ENCODE measurements around the gene TADA2B. TPM values are rescaled to one million over a fixed set of nuclear protein-coding genes. Genes with fewer than 3 reads are reported as not detected.

Gene TADA2B
- total RNA-seq, 1 experiment from 2014 or later: 14.3 TPM

DNA sequence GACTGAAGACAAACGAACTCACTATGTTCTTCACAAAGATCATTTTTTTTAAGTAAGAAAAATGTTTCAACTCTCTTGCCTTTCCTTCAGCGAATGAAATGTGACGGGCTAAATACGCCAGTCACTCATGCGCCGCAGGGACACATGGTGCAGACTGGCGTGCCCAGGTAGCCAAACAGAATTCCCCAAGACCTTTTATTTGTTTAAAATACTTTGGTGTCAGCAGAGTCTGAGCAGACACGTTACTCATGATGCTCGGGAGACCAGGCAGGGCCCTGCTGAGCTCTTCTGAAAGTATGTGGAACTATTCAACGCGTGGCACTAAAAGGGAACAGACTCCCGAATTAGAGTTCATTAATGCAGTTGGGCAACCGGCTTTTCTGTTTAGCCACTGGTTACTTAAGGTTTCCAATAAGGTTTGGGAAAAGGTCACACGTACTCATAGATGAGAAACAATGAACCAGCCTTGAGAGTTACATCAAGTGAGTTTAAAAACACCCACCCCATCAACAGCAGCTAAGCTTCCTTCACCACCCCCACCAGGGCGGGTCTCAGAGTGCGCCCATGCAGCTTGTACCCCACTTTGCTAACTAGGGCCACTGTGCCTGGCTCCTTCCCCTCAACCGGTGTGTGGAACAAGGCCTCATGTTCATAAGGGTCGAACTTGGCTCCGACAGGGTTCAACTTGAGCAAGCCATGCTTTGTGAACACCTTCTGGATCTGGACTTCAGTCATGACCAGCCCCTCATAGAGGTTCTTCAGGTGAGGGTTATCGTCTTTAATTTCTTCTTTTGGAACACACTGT is 17.4 kb downstream of the TADA2B start:
- ChIA-PET POLR2A (no interaction called here), CTCF (interaction anchor here (0.8 to 1.2 kb wide), 2 partner anchors 10 to 18 kb away, joined by 3 to 5 read pairs; a partner anchor contains a TSS)
- peaks cover 70% of the 10 kb centered on the region for H3K36me3 Mint-ChIP-seq
- H3K27ac Mint-ChIP-seq: no peak overlapping the region
- H3K4me3 Mint-ChIP-seq: no peak overlapping the region
- H3K27me3 Mint-ChIP-seq (ENCODE audit: low read depth): no peaks in the 10 kb centered on the region
- H3K9me3 Mint-ChIP-seq: no peaks in the 10 kb centered on the region
- no peak for TF ChIP-seq ZNF416 (CRISPR knock-in tag; IDR thresholded peaks at IDR 0.05)
- H3K4me1 Mint-ChIP-seq: peaks cover 3% of the 10 kb centered on the region
- no peak for DNase-seq (ENCODE audit: low spot score)
- no peak for ATAC-seq

DNA sequence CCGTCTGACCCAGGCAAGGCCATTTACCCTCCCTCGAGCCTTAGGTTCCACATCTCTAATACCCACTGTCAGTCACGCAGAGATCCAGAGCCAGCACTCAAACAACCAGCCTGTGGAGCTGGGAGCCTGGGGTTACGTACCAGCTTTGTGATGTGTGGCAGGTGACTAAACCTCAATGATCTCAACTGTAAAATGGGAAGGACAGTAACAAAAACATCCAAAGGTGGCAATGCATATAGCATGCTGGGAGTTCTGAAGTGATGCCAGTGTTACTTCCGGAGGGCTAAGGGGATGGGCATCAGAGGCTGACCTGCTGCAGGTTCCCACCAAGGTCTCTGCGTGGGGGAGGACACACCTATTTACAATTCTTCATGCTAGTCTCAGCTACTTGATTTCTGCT is 18.6 kb downstream of the TADA2B start:
- no peak overlapping the region for H3K27ac Mint-ChIP-seq
- DNase-seq (ENCODE audit: low spot score): no peak
- peaks cover 68% of the 10 kb centered on the region for H3K36me3 Mint-ChIP-seq
- POLR2A ChIA-PET: no interaction called here
- peaks cover 13% of the 10 kb centered on the region for H3K4me1 Mint-ChIP-seq
- no peak for ATAC-seq
- H3K4me3 Mint-ChIP-seq: no peak overlapping the region
- H3K9me3 Mint-ChIP-seq: no peaks in the 10 kb centered on the region
- CTCF ChIA-PET: interaction anchor here (1.5 to 1.9 kb wide), 2 partner anchors 9 to 21 kb away, joined by 6 to 8 read pairs; no protein-coding TSS in a partner anchor
- H3K27me3 Mint-ChIP-seq (ENCODE audit: low read depth): no peaks in the 10 kb centered on the region
- TF ChIP-seq FOXK1 (CRISPR knock-in tag; IDR thresholded peaks at IDR 0.05): no peak
- TF ChIP-seq, protein P1, sequence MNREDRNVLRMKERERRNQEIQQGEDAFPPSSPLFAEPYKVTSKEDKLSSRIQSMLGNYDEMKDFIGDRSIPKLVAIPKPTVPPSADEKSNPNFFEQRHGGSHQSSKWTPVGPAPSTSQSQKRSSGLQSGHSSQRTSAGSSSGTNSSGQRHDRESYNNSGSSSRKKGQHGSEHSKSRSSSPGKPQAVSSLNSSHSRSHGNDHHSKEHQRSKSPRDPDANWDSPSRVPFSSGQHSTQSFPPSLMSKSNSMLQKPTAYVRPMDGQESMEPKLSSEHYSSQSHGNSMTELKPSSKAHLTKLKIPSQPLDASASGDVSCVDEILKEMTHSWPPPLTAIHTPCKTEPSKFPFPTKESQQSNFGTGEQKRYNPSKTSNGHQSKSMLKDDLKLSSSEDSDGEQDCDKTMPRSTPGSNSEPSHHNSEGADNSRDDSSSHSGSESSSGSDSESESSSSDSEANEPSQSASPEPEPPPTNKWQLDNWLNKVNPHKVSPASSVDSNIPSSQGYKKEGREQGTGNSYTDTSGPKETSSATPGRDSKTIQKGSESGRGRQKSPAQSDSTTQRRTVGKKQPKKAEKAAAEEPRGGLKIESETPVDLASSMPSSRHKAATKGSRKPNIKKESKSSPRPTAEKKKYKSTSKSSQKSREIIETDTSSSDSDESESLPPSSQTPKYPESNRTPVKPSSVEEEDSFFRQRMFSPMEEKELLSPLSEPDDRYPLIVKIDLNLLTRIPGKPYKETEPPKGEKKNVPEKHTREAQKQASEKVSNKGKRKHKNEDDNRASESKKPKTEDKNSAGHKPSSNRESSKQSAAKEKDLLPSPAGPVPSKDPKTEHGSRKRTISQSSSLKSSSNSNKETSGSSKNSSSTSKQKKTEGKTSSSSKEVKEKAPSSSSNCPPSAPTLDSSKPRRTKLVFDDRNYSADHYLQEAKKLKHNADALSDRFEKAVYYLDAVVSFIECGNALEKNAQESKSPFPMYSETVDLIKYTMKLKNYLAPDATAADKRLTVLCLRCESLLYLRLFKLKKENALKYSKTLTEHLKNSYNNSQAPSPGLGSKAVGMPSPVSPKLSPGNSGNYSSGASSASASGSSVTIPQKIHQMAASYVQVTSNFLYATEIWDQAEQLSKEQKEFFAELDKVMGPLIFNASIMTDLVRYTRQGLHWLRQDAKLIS (CRISPR knock-in tag; IDR thresholded peaks at IDR 0.05; ENCODE audit: borderline replicate concordance): no peak
- TF ChIP-seq IRF2 (CRISPR knock-in tag; IDR thresholded peaks at IDR 0.05; ENCODE audit: borderline replicate concordance, low read depth): no peak
- TF ChIP-seq, protein P2, sequence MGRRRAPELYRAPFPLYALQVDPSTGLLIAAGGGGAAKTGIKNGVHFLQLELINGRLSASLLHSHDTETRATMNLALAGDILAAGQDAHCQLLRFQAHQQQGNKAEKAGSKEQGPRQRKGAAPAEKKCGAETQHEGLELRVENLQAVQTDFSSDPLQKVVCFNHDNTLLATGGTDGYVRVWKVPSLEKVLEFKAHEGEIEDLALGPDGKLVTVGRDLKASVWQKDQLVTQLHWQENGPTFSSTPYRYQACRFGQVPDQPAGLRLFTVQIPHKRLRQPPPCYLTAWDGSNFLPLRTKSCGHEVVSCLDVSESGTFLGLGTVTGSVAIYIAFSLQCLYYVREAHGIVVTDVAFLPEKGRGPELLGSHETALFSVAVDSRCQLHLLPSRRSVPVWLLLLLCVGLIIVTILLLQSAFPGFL (CRISPR knock-in tag; IDR thresholded peaks at IDR 0.05; ENCODE audit: borderline replicate concordance): no peak
- TF ChIP-seq, protein P3, sequence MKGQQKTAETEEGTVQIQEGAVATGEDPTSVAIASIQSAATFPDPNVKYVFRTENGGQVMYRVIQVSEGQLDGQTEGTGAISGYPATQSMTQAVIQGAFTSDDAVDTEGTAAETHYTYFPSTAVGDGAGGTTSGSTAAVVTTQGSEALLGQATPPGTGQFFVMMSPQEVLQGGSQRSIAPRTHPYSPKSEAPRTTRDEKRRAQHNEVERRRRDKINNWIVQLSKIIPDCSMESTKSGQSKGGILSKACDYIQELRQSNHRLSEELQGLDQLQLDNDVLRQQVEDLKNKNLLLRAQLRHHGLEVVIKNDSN (CRISPR knock-in tag; IDR thresholded peaks at IDR 0.05): no peak
- no peak for TF ChIP-seq SMAD3 (CRISPR knock-in tag; IDR thresholded peaks at IDR 0.05; ENCODE audit: borderline replicate concordance)
- TF ChIP-seq ETV6 (CRISPR knock-in tag; IDR thresholded peaks at IDR 0.05): no peak
- TF ChIP-seq, protein P4, sequence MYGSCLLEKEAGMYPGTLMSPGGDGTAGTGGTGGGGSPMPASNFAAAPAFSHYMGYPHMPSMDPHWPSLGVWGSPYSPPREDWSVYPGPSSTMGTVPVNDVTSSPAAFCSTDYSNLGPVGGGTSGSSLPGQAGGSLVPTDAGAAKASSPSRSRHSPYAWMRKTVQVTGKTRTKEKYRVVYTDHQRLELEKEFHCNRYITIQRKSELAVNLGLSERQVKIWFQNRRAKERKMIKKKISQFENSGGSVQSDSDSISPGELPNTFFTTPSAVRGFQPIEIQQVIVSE (CRISPR knock-in tag; IDR thresholded peaks at IDR 0.05; ENCODE audit: borderline replicate concordance): no peak
- no peak for TF ChIP-seq CBFB (CRISPR knock-in tag; IDR thresholded peaks at IDR 0.05; ENCODE audit: low read depth)
- TF ChIP-seq, protein P5, sequence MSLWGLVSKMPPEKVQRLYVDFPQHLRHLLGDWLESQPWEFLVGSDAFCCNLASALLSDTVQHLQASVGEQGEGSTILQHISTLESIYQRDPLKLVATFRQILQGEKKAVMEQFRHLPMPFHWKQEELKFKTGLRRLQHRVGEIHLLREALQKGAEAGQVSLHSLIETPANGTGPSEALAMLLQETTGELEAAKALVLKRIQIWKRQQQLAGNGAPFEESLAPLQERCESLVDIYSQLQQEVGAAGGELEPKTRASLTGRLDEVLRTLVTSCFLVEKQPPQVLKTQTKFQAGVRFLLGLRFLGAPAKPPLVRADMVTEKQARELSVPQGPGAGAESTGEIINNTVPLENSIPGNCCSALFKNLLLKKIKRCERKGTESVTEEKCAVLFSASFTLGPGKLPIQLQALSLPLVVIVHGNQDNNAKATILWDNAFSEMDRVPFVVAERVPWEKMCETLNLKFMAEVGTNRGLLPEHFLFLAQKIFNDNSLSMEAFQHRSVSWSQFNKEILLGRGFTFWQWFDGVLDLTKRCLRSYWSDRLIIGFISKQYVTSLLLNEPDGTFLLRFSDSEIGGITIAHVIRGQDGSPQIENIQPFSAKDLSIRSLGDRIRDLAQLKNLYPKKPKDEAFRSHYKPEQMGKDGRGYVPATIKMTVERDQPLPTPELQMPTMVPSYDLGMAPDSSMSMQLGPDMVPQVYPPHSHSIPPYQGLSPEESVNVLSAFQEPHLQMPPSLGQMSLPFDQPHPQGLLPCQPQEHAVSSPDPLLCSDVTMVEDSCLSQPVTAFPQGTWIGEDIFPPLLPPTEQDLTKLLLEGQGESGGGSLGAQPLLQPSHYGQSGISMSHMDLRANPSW (CRISPR knock-in tag; conservative IDR thresholded peaks at IDR 0.05; ENCODE audit: low read depth): no peak
- no peak for TF ChIP-seq JUN (CRISPR knock-in tag; IDR thresholded peaks at IDR 0.05)

Data from WTC11 (cell line).